HG03558 (cell line): ENCODE results near the gene APOBEC3F.

Source experiments
- ATAC-seq: cut with Tn5 transposase; IDR thresholded peaks from one replicate; pipeline ENCODE4 v1.9.1; 2021; ENCODE audit warnings: moderate number of reproducible peaks; ENCODE audit not compliant: unreplicated experiment; ENCODE audit errors: extremely low read depth

Gene APOBEC3F

DNA sequence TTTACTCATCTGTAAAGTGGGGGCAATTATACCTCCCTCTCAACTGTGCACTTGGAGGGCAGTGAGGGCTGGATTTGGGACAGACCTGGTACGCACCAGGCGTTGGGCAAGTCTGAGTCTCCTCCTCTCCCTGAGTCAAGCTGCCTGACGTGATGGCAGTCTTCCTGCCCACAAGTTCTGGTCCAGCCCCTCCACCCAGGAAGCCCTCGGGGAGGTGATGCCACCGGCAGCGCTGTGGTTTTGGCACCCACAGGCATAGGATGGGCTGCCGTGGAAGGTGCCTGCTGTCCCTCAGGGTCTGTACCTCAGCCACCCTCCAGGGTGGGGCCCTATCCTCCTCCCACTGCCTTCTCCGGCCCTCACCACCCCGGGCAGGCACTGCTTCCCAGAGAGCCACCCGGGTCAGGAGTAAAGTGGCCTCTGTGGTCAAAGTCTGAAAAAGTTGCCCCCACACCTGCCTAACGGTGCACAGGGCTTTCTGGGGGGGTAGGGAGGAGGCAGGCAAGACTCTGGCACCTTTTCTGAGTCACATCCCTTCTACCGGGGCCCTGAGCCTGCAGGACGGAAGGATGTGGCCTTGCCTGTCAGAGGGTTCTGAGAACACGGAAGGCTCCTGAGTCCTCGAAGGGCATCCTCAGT lies 49.9 kb downstream of the APOBEC3F start:
- ATAC-seq = no peak

DNA sequence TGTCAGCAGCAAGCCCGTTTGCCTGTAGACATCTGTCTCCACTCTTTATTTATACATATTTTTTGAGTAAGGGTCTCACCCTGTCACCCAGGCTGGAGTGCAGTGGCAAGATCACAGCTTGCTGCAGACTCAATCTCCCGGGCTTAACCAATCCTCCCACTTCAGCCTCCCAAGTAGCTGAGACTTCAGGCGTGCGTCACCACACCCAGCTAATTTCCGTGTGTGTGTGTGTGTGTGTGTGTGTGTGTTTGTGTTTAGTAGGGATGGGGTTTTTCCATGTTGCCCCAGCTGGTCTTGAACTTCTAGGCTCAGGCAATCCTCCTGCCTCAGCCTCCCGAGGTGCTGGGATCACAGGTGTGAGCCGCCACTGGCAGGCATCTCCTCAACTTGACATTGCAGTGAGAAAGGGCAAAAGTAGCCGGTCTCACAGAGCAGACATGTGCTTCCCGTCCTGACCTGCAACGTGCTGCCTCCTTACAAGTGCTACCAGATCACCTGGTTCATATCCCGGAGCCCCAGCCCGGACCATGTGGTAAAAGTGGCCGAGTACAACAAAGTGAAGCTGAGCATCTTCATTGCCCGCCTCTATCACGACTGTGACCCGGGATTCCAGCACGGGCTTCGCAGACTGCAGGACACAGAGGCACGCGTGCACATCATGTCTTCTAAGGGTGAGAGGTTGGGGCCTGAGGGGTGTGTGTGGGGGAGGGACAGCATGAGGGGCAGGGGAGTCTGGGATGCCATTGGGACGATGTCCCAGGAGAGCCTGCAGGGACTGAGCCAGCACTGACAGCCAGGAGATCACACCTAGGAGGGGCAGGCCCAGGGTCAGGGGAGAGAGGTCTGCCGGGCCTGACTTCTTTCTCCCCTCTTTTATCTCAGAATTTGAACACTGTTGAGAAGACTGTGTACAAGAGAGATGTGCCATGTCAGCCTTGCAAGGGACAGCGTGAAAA lies 50.7 kb downstream of the APOBEC3F start:
- no peak for ATAC-seq

DNA sequence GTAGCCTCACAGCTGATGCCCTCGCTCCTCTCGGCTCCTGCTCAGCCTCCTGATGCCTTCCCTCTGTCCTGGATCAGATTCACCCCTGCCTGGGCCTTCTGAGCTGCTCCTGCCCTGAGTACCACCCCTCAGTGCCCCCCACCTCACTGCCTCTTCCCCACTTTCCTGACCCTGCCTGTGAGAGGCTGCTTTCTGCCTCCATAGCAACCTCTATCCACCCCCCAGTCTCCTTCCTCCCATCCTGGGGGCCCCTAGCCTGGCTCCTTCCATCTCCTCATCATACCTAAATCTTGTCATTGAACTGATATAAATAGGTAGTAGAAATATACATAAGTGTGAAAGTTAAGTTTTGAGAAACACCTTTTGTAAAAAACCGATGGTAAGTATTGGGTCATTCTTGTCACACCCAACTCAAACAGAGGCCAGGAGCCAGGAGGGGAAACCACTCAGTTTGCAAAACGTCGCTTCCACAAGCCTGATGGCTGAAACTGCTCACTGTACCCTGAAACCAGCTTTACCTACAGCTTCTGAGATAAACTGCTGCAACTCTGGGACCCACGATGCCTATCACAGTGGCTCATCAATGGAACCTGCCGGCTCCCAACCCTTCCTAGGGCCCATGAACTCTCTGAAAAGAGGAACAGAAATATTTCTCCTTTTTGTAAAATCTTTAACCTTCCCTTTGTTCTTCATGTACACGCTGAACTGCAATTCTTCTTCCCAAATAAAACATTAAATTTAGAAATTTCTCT lies 51.6 kb downstream of the APOBEC3F start:
- no peak for ATAC-seq

DNA sequence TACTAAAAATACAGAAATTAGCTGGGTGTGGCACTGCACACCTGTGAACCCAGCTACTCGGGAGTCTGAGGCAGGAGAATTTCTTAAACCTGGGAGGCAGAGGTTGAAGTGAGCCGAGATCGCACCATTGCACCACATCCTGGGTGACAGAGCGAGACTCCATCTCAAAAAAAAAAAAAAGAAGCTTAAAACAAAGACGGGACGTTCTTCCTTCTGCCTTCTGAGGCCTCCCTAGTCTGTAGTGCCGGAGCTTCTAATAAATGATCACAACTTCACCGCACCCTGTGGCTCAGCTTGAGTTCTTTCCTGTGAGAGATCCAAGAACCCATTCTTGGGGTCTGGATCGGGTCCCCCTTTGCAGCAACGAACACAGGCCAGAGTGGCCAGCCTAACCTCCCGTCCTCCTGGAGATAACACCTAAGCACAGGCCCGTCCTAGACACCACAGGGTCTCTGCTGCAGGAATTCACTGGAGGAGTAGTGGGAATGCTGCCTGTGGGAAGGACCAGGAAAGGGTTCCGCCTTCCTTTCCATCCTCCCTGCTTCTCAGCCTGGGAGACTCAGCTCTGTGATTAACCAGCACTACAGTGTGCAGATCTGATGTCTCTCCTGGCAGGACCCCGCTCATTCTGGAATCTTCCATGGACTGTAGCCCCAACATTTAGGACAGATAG lies 54.2 kb downstream of the APOBEC3F start:
- ATAC-seq = no peak

DNA sequence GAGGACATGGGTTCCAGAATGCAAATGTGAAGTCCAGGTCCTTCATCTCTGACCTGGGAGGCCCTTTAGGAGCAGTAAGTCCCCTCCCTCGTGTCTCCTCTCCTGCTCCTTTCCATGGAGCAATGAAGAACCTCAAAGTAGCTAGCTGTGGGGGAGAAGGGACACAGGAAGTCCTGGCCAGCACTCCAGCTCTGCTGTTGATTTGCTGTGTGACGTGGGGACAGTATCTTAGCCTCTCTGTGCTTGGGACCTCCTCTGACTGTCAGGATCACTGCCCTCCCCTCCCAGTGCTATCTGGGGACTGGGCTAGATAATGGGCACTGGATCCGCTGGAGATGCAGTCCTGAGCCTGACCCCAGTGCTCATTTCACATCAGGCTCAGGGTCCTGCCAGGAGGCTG lies 55.3 kb downstream of the APOBEC3F start:
- no peak for ATAC-seq

DNA sequence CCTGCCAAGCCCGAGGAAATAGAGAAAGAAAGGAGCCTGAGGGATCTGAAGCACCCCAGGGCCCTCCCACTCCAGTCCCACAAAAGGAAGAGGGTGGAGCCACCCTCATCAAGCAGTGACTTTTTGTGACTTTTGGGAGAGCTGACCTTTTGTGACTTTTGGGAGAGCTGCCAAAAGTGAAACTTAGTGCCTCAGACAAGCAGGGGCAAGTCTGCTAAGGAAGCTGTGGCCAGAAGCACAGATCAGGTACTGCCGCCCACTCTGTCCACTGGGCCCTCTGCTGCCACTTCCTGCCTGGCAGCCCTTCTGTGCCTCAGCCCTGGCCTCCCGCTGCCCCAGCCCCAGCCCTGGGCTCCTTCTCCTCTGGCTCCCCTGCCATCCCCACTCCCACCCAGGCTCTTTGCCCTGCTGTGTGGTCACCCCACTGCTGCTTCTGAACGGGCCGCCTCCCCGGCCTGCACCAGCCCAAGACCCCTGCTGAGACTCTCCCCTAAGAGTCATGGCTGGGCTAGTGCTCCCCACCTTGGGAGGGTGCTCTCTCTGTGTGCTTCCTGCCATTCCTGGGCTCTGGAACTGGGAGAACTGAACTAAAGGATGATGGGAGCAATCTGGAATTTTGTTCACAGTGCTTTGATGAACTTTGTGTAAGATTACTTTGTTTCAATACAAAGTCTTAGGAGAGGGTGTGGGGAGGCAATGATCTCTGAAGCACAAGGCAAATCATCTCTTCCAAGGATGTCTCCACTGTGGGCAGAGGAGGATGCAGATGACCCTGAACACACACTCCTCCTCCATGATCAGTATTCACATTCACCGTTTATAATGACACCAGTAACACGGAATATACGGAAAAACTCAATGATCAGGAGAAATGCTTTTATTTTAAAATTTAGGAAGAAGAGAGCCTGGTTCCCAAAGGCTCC lies 56.7 kb downstream of the APOBEC3F start, which contains the start of gene APOBEC3H:
APOBEC3H (plus strand) TSS at position 147 of the 923 bp plus-strand sequence. CDS start 3,035 bp downstream, outside the sequence.
- no peak for ATAC-seq

DNA sequence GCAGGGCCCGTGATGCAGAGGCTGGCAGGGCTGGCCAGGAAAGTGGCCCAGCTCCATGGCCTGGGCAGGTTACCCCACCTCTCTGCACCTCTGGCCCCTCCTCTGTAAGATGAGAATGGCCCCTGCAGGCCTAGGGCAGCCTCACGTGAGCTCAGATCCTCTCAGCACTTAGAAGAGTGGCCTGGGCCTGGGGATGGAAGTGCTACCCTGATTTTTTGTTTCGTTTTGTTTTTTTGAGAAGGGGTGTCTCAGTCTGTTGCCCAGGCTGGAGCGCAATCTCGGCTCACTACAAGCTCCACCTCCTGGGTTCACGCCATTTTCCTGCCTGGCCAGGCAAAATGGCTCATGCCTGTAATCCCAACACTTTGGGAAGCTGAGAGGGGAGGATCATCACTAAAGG lies 57.4 kb downstream of the APOBEC3F start:
- no peak for ATAC-seq

DNA sequence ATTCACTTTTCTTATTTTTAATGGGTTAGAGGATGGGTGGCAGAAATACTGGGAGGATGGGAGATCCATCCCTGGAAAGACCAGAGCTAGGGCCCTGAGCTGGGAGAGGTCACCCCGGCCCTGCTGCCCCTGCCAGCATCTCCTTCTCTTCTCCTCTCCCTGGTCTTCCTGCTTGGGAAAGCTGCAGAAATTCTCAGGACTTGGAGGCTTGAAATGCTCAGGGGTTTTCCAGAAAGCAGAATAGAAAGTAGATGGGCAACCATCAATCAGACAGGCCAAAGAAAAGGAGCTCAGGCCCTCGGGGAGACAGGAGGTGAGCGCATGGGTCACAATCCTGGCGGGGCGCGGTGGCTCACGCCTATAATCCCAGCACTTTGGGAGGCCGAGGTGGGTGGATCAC lies 57.9 kb downstream of the APOBEC3F start:
- ATAC-seq = no peak

DNA sequence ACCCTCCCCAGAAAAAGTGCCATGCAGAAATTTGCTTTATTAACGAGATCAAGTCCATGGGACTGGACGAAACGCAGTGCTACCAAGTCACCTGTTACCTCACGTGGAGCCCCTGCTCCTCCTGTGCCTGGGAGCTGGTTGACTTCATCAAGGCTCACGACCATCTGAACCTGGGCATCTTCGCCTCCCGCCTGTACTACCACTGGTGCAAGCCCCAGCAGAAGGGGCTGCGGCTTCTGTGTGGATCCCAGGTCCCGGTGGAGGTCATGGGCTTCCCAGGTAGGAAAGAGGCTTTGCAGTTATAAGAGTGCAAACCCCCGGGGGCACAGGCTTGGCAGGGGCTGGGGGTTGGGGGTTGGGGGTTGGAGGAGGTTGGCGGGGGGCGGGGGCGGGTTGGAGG lies 60.6 kb downstream of the APOBEC3F start:
- no peak for ATAC-seq

DNA sequence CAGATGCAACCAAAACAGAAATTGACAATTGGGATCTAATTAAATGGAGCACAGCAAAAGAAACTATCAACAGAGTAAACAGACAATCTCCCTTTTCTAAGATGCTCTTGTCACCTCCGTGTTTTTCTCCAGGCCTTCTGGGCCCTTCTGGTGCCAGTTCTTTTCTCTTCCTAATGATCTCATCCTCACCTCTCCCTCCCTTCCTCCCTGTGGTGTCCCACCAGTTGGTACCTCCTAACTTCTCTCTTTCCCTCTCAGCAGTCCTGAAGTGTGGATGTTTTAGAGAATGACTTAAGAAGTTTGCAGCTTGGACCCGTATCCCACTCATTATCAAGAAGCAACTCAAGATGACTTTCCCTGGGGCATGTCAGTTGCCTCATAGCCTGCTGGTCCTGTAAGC lies 62.8 kb downstream of the APOBEC3F start:
- ATAC-seq = no peak
